Fibroblast of peridontal ligament (primary cell): ENCODE results near the gene CRLF2.
"Not testable (repeated sequence)": the region's sequence is repeated elsewhere in the genome, so short reads cannot be mapped to it uniquely, and the experiment has no call there.

Source experiments
- DNase-seq: peaks from one replicate; pipeline ENCODE4 v3.0.0-alpha.2; 2010; ENCODE audit errors: extremely low read depth

Gene CRLF2

GRCh38 chrX:1167918-1168481, 44.4 kb downstream of the CRLF2 start:
- no peak for DNase-seq

DNA sequence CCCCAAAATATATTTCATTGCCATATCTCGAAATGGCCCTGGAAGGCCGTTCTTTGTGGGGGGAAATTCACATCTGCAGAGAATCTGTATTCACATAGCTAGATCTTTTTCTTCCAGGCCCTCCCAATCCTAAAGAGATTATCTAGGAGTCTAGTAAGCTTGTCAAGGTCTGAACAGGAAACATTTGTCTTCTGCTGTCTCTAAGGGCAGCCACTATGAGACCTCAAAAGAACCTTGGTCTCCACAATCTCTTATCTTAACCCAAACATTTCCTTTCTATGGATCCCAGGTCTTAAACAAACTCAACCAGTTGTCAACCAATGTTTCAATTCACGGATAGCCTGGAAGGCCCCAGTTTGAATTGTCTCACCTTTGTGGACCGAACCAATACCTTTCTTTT, 45.0 kb downstream of the CRLF2 start:
- no peak for DNase-seq

DNA sequence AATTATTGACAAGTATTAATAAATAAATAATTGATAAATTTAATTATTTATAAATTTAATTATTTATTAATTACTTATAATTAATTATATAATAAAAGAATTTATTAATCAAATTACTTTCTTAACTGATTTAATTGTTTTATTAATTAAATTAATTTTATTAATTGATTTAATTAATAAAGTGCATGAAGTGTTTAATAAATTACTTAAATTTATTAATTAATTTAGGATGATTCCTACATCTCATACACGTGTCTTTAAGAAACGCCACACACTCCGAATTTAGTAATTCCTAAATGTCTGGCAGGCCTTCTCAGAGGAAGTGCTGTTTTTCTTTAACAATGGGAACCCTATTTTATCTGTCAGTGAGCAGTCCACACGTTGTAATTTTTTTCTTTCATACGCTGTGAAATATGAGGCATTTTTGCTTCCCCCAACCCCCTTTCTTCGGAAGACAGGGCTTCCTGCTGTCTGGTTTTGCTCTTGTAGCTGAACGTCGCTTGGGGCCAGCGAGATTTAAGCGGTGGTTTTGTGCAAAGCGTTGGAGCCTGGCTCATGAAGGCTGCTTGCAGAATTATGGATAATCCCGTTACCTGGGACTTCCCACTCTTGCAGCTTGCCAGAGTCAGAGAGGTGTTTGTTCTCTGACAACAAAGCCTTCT, 46.8 kb downstream of the CRLF2 start:
- DNase-seq, result peak; percentile 3

DNA sequence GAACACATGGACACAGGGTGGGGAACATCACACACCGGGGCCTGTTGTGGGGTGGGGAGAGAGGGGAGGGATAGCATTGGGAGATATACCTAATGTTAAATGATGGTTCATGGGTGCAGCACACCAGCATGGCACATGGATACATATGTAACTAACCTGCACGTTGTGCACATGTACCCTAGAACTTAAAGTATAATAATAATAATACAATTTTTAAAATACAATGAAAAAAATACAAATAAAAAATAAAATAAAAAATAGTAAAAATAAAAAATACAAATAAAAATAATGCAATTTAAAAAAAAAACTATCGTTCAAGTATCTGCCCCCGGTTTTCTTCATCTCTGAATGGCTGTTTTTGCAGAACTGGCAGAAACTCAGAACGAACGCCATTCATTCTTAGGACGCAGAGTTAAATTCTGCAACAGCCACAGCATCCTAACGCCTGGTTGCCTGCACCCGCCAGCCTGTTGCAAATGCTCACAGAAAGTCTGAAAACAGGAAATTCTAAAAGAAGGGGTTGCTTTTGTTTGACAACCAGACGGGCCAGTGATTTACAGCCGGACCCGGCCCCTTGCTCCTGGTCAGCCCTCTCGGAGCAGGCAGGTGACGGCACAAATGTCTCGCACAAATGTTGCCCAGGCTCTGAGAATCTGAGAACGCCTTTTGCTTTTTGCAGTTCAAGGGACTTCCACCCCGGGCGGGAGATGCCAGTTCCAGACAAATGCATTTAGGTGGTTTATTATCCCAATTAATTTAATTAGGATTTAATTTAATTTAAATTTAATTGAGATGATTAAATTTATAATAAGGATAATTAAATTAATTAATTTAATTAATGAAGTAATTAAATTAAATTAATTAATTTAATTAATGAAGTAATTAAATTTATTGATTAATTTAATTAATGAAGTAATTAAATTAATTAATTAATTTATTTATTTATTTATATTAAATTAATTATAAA, 47.8 kb downstream of the CRLF2 start:
- peak; percentile 0 for DNase-seq

DNA sequence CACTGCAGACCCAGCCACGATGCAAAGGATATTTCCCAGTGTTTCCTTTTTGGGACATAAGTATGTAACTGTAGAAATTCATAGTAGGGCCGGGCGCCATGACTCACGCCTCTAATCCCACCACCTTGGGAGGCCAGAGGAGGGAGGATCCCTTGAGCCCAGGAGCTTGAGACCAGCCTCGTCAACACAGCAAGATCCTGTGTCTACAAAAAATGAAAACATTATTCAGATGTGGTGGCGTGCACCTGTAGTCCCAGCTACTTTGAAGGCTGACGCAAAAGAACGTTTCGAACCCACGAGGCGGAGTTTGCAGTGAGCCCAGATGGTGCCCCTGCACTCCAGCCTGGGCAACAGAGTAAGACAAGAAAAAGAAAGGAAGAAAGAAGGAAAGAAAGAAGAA, 49.2 kb downstream of the CRLF2 start:
- no peak for DNase-seq

DNA sequence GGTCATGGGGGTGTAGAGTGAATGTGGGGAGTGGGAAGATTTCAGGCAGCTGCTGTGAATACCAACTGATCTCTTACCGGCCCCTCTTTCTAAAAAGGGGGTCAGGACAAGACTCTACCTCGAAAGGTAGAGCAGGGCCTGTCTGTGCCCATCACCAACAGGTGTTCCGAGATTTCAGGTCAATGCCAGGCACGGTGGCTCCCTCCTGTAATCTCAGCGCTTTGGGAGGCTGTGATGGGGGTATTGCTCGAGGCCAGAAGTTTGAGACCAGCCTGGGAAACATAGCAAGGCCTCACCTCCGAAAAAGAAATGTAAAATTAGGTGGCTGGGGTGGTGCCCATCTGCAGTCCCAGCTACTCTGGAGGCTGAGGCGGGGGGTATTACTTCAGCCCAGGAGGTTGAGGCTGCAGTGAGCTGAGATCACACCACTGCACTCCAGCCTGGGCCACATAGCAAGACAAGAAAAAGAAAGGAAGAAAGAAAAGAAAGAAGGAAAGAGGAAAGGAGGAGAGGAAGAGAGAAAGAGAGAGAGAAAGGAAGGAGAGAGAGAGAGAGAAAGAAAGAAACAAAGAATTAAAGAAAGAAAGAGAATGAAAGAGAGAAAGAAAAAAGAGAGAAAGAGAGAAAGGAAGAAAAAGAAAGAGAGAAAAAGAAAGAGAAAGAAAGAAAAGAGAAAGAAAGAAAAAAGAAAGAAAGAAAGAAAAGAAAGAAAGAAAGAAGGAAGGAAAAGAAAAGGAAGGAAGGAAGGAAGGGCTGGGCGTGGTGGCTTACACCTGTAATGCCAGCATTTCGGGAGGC, 50.1 kb downstream of the CRLF2 start:
- DNase-seq, result no peak

- DNase-seq, result no peak
Observed at GRCh38 chrX:1159548-1159947, 52.9 kb downstream of the CRLF2 start.

DNA sequence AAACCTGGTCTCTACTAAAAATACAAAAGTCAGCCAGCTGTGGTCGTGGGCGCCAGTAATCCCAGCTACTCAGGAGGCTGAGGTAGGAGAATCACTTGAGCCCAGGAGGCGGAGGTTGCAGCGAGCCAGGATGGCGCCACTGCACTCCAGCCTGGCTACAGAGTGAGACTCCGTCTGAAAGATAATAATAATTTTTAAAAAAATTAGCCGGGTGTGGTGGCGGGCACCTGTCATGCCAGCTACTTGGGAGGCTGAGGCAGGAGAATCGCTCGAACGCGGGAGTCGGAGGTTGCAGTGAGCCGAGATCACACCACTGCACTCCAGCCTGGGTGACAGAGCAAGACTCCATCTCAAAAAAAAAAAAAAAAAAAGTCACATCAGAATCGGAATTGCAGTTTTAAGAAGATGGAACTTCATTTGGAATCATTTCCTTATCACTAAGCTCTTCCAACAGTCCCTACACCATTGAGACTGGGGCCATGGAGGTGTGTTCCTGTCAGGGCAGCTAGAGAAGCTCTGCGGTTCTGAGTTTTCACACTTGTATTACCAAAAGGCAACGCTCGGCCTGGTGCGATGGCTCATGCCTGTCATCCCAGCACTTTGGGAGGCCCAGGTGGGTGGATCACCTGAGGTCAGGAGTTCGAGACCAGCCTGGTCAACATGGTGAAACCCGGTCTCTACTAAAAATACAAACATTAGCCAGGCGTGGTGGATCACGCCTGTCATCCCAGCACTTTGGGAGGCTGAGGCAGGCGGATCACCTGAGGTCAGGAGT, 55.6 kb downstream of the CRLF2 start:
- DNase-seq, result not testable (repeated sequence)

DNA sequence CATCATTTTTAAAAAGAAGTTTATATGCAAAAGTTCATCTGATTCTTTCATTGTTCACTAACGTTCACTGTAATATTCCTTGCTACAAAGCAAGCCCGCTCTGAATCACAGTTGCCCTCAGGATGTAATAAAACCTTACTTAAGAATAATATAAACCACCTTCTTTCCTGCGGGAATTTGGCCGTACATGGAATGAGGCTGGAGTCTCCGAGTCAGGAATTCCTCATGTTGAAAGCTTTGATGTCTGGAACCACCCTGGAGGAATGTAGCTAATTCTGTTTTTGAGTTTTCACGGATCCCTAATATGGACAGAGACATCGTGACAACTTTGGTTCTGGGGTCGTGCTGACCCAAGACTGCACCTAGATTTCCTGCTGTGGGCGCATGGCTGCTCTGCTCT, 58.5 kb downstream of the CRLF2 start:
- no peak for DNase-seq

DNA sequence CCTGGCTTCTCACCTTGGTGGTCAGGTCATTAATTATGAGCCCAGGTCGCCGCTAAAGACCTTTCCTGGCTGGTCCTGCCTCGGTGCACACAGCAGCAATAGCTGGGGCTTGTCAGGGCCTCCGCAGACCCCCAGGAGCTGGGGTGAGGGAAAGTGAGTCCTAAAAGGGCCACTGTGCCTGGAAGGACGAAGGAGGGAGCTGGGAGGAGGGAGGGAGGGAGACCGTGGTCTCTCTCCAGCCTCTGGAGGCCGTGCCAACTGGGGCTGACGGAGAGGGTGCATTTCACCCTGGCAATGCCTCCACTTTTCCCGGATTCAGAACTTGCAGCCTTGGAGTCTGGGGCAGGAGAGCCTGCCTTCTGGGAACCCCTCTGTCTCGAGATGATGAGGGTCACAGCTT, 60.4 kb downstream of the CRLF2 start:
- DNase-seq, result no peak

DNA sequence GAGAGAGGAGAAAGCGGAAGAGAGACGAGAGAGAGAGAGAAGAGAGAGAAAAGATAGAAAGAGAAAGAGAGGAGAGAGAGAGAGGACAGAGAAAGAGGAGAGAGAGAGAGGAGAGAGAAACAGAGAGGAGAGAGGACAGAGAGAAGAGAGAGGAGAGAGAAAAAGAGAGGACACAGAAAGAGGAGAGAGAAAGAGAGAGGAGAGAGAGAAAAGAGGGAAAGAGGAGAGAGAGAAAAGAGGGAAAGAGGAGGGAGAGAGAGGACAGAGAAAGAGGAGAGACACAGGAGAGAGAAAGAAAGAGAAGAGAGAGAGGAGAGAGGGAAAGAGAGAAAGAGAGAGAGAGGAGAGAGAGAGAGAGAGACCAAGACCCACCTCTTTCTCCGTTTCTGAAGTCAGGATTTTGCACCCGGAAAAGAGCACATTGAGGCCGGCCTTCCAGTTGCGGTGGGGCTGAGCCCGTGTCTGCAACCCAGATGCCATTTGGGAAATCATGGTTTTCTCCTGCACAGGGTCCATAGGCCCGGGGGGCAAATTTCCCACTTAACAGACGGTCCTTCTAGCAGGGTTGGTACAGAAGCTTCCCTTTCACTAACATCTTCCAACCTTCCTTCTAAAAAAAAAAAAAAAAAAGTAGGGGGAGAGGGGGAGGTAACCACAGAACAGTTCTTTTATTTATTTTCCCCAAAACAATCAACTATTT, 60.9 kb downstream of the CRLF2 start:
- DNase-seq, result no peak

- DNase-seq, result no peak
Observed at GRCh38 chrX:1150569-1151347, 61.7 kb downstream of the CRLF2 start.

DNA sequence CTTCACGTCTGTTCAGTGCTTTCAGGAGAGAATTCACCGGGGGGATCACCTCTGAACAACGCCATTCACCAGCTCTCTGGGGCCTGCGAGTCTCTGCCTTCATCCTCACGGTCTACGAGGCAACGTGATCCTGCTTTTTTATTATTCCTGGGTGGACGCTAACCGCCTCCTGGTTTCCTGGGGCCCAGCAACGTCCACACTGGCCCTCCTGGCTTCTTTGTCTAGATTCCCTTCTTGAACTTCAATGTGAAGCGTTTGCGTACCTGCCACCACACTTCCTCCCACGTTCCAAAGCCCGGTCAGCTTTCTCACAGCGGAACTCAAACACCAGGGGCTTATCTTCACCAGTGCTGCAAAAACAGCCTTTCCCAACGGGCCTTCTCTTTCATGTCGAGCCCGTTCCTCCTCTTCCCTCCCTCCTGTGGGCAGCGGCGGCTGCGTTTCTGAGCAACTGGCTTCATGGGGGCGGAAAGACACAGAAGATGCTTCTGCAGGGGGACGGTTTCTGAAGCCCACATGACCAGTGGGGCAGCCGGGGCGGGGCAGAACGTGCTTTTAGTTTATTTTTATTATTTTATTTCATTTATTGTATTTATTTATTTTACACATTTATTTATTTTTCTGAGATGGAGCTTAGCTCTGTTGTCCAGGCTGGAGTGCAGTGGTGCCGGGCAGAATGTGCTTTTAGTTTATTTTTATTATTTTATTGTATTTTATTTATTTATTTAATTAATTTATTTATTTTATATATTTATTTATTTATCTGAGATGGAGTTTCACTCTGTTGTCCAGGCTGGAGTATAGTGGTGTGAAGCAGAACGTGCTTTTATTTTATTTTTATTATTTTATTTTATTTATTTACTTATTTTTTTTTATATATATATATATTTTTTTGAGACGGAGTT, 64.6 kb downstream of the CRLF2 start:
- DNase-seq, result no peak

GRCh38 chrX:1144293-1144692, 68.2 kb downstream of the CRLF2 start:
- DNase-seq, result no peak
